Memory B cell (primary cell): ENCODE measurements around the gene SPINT3.

ENCODE experiments used
- ATAC-seq: fragments of 150-1000 bp; cut with Tn5 transposase; 2 replicates; pipeline ENCODE4 v1.10.0; 2021; ENCODE audit warnings: low read depth, mild to moderate bottlenecking, moderate library complexity
- DNase-seq, 2 donors: peaks; one replicate each; pipeline ENCODE4 v3.0.0; 2022; ENCODE audit warnings: low spot score in 2 of 2
- H3K27ac Mint-ChIP-seq: one replicate; pipeline ENCODE4 v1.8.0; 2022; ENCODE audit warnings: mild to moderate bottlenecking, moderate library complexity, mixed read lengths
- H3K27me3 Mint-ChIP-seq: one replicate; pipeline ENCODE4 v1.8.0; 2022; ENCODE audit warnings: mixed read lengths
- H3K36me3 Mint-ChIP-seq: one replicate; pipeline ENCODE4 v1.8.0; 2022; ENCODE audit warnings: mild to moderate bottlenecking, mixed read lengths
- H3K4me1 Mint-ChIP-seq: one replicate; pipeline ENCODE4 v1.8.0; 2022; ENCODE audit warnings: mixed read lengths
- H3K4me3 Mint-ChIP-seq: one replicate; pipeline ENCODE4 v1.8.0; 2022; ENCODE audit warnings: mild to moderate bottlenecking, moderate library complexity, mixed read lengths
- H3K9me3 Mint-ChIP-seq: one replicate; pipeline ENCODE4 v1.8.0; 2022; ENCODE audit warnings: mixed read lengths

SPINT3 gene, protein sequence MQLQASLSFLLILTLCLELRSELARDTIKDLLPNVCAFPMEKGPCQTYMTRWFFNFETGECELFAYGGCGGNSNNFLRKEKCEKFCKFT

DNA sequence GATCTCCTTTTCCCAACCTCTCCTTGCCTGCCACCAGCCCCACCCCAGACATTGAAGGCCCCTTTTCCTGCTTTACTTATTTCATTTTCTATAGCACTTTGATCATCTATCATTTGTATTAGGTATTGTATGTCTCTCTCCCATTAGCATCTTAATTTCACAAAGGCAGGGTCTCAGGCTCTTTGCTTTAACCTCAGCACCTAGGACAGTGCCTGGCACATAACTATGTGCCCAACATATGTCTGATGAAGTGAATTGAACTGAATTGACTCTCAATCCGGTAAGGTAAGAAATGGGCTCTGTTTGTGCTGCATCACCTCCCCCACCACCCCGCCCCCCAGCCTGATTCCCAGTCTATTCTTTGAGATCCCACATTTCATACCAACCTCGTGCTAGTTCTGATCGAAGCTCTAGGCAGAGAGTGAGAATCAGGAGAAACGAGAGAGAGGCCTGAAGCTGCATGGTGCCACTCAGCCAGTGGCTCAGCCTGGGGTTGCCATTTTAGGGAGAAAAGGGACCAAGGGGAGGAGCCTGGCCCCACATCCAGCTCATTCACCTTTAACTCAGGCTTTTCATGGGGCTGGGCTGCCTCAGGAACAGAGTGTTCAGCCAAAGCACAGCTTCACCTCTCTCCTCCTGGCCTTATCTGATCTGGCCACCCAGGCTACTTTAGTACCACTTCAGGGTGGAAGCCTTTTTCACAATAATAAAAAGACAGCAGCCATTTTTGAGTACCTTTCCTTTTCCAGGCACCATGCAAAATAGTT lies at the start of gene SPINT3:
Gene SPINT3, minus strand, starts transcription at position 476 of the 767 bp plus-strand sequence. Its CDS starts 14 bp downstream, at position 462.
- Mint-ChIP-seq H3K4me1 (no peaks in the 10 kb centered on the region), H3K4me3 (no peak within 1 kb of the TSS), H3K27ac (no peak within 1 kb of the TSS), H3K36me3 (no peaks in the 10 kb centered on the region), H3K9me3 (peaks cover 2% of the 10 kb centered on the region), H3K27me3 (peaks cover 12% of the 10 kb centered on the region)
- no peak for DNase-seq
- ATAC-seq: no peak

DNA sequence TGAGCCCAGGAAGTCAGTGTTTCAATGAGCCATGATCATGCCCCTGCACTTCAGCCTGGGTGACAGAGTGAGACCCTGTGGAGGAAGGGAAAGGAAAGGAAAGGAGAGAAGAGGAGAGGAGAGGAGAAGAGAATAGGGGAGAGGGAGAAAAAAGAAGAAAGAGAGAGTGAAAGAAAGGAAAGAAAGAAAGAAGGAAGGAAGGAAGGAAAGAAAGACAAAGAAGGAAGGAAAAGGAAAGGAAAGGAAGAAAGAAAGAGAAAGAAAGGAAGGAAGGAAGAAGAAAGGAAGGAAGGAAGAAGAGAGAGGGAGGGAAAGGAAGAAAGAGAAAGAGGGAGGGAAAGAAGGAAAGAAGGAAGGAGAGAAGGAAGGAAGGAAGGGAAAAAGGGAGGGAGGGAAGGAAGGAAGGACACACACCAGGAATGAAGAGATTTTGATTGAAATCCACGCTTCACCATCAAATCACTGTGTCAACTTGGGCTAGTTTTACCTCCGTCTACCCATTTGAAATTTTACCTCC lies 49.4 kb upstream of the SPINT3 start:
- H3K27me3 Mint-ChIP-seq: peaks cover 12% of the 10 kb centered on the region
- ATAC-seq: no peak
- H3K4me1 Mint-ChIP-seq: no peaks in the 10 kb centered on the region
- H3K36me3 Mint-ChIP-seq: no peaks in the 10 kb centered on the region
- H3K9me3 Mint-ChIP-seq: no peaks in the 10 kb centered on the region
- no peak for DNase-seq
- no peak overlapping the region for H3K27ac Mint-ChIP-seq
- H3K4me3 Mint-ChIP-seq: no peak overlapping the region

DNA sequence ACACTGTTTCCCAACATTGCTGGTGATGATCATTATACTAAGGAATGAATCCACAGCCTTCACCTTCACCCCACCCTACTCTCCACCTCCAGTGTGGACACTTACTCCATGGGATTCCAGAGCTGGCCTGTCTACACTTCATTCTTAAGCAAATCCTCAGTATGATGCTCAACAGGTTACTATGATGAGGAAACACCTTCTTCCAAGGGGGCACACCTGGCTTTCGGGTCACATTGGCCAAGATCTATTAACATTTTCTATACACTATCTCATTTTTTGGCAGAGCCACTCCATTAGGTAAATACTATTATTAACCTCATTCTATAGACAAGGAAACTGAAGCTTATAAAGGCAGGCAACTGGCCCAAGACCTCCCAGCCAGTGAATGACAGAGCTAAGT lies 39.8 kb upstream of the SPINT3 start:
- Mint-ChIP-seq H3K4me3 (no peak overlapping the region), H3K9me3 (peaks cover 3% of the 10 kb centered on the region), H3K27ac (no peak overlapping the region), H3K4me1 (no peaks in the 10 kb centered on the region), H3K36me3 (peaks cover 1% of the 10 kb centered on the region), H3K27me3 (peaks cover 14% of the 10 kb centered on the region)
- ATAC-seq (no peak), DNase-seq (no peak)

DNA sequence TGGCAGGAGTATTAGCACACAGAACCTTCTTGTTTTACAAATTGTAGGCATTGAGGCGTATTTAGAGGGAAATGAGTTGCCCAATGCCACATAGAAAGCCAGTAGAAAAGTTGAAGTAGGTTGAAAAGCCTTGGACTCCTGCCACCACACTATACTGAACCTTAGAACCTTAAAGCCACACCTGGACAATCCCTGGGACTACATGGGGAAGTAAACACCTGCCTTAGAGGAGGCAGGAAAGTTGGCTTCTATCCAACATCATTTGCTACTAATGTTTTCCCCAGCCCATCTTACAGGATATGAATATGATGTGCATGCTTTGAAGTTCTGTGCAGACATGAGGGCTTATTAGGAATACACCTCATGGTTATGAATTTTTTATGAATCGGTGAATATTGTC lies 37.0 kb upstream of the SPINT3 start:
- ATAC-seq (no peak), DNase-seq (no peak)
- Mint-ChIP-seq H3K4me3 (no peak overlapping the region), H3K27me3 (peaks cover 18% of the 10 kb centered on the region), H3K9me3 (peaks cover 7% of the 10 kb centered on the region), H3K4me1 (no peaks in the 10 kb centered on the region), H3K27ac (no peak overlapping the region), H3K36me3 (peaks cover 2% of the 10 kb centered on the region)

DNA sequence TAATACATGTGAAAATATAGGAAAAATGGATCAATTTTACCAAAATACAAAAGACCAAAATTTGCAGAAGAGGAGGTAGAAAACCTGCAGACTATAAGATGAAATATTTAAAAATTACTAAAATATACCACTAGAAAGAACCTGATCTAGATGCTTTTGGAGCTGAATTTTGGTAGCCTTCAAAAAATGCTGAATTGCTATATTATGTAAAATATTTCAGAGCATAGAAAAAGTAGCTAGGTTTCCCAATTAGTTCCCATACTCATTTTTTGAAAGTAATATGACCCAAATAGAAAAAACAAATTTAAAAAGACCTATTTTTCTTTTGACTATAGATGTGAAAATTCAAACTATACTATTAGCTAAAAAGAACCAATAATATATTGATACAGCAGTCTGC lies 35.3 kb upstream of the SPINT3 start:
- ATAC-seq: no peak
- DNase-seq: no peak
- no peak overlapping the region for H3K27ac Mint-ChIP-seq
- H3K4me1 Mint-ChIP-seq: no peaks in the 10 kb centered on the region
- H3K9me3 Mint-ChIP-seq: peaks cover 7% of the 10 kb centered on the region
- peaks cover 12% of the 10 kb centered on the region for H3K27me3 Mint-ChIP-seq
- H3K36me3 Mint-ChIP-seq: peaks cover 2% of the 10 kb centered on the region
- H3K4me3 Mint-ChIP-seq: no peak overlapping the region

DNA sequence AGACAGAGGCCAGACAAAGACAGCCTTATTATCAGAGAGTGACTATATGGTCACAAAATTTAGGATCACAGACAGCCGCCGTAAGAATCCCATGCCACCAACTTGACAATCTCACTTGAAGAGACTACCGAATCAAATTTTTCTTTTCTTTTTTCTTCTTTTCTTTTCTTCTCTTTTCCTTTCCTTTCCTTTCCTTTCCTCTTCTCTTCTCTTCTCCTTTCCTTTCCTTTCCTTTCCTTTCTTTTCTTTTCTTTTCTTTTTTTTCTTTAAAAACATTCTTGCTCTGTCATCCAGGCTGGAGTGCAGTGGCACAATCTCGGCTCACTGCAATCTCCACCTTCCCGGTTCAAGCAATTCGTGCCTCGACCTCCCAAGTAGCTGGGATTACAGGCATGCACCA lies 33.0 kb upstream of the SPINT3 start:
- DNase-seq (no peak), ATAC-seq (no peak)
- no peak overlapping the region for H3K4me3 Mint-ChIP-seq
- H3K36me3 Mint-ChIP-seq: peaks cover 2% of the 10 kb centered on the region
- H3K27me3 Mint-ChIP-seq: peaks cover 19% of the 10 kb centered on the region
- H3K9me3 Mint-ChIP-seq: peaks cover 7% of the 10 kb centered on the region
- H3K4me1 Mint-ChIP-seq: no peaks in the 10 kb centered on the region
- no peak overlapping the region for H3K27ac Mint-ChIP-seq

DNA sequence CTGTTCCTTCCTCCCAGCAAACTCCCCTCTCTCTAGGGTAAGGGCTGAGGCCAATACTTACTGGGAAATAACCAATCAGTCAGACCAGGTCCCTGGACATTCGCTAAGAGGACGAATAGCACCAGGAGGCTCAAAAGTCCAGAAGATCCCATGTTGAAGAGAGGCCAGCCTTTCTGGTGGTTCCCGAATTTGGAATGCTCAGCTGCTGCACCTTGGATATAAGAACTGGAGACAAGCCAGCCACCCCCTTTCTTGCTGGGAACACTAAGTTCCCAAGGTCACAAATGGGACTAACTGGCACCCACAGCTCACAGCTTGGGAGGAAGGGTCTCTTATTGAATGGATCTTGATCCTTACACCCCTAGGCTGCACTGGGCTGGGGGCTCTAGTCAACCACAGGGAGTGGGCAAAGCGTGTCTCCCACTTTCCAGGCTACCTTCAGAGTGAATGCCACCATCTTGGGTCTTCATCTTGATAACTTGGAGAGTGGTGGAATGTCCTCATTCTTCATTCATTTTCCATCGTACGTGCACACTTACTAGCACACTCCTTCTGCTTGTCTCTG lies 31.9 kb upstream of the SPINT3 start, which contains the start of gene EPPIN:
Gene EPPIN, minus strand, starts transcription at position 196 of the 565 bp plus-strand sequence. Its CDS starts 44 bp downstream, at position 152.
- no peak within 1 kb of the TSS for H3K4me3 Mint-ChIP-seq
- H3K27ac Mint-ChIP-seq: no peak within 1 kb of the TSS
- ATAC-seq: no peak
- H3K36me3 Mint-ChIP-seq: peaks cover 2% of the 10 kb centered on the region
- no peak for DNase-seq
- H3K4me1 Mint-ChIP-seq: no peaks in the 10 kb centered on the region
- peaks cover 7% of the 10 kb centered on the region for H3K9me3 Mint-ChIP-seq
- H3K27me3 Mint-ChIP-seq: peaks cover 21% of the 10 kb centered on the region

DNA sequence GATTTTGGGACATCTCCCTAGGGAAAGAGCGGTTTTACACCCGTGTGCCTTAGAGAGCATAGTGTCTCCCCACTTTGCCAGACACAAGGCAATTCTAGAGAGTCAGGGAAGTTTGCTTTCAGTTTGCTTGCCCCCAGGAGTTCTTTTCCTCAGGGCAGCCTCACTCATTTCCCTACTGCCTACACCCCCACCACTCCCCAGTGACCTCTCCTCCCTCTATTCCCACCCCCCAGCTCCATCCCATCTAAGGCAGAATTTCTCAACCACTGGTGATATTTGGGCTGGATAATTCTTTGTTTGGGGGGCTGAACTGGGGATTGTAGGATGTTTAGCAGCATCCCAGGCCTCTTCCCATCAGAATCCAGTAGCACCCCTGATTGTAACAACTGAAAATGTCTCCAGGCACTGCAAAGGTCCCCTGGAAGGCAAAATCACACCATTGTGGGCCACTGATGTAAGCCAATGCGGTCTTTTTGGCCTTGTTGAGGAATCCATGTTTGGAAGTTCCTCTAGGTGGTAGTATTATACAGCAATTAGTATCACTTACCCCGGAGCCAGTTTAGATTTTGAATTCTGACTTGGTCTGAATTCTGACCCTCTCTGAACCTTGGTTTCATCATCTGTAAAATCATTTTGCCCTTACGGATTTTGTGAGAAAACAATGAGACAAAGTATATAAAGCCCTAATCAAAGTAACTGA lies 30.5 kb upstream of the SPINT3 start:
- H3K9me3 Mint-ChIP-seq: peaks cover 9% of the 10 kb centered on the region
- H3K27ac Mint-ChIP-seq: no peak overlapping the region
- H3K4me1 Mint-ChIP-seq: no peaks in the 10 kb centered on the region
- H3K27me3 Mint-ChIP-seq: peaks cover 27% of the 10 kb centered on the region
- H3K4me3 Mint-ChIP-seq: no peak overlapping the region
- no peak for DNase-seq
- no peak for ATAC-seq
- H3K36me3 Mint-ChIP-seq: peaks cover 2% of the 10 kb centered on the region

DNA sequence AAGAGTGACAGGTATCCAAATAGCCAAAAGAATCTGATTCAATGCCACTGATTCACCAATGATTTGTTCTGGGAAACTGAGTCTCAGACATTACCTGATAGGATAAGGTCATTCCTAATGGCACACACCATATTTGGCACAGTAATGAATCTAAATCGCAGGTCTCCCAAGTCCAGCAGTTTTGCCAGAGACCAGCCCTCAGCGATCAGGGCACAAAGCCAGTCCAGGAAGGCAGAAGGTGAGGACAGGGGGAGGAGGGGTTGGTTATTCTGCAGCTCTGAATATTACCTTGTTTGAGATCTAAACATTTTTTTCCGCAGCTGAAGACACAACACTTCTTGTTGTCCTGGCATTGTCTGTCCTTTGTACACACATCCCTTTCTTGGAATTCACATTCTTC lies 29.9 kb upstream of the SPINT3 start:
- no peak for DNase-seq
- H3K36me3 Mint-ChIP-seq: peaks cover 2% of the 10 kb centered on the region
- no peak for ATAC-seq
- no peaks in the 10 kb centered on the region for H3K4me1 Mint-ChIP-seq
- H3K9me3 Mint-ChIP-seq: peaks cover 9% of the 10 kb centered on the region
- peaks cover 27% of the 10 kb centered on the region for H3K27me3 Mint-ChIP-seq
- no peak overlapping the region for H3K27ac Mint-ChIP-seq
- no peak overlapping the region for H3K4me3 Mint-ChIP-seq

DNA sequence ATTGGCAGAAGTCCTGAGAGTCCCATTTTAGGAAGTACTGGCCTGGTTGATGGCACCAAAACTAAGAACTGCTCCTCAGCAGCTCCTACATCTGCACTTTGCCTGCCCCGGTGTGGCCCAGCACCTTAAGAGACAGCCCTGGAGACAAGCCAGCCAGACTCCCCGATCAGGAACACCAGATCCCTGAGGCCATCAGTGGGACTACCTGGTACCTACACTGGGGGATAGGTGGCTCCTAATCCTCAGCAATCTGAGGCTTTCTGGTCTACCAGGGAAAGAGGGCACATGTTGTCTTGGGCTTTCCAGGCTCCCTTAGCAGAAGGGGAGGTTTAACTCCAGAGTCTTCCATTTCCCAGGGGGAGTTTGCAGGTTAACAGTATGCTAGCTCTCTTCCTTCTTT lies 24.0 kb upstream of the SPINT3 start, which contains the start of gene WFDC6:
Gene WFDC6, minus strand, starts transcription at position 101 of the 400 bp plus-strand sequence. Its CDS starts 75 bp downstream, at position 26.
- H3K4me3 Mint-ChIP-seq: no peak within 1 kb of the TSS
- H3K36me3 Mint-ChIP-seq: peaks cover 1% of the 10 kb centered on the region
- ATAC-seq: no peak
- peaks cover 3% of the 10 kb centered on the region for H3K9me3 Mint-ChIP-seq
- DNase-seq: no peak
- H3K4me1 Mint-ChIP-seq: no peaks in the 10 kb centered on the region
- H3K27me3 Mint-ChIP-seq: peaks cover 25% of the 10 kb centered on the region
- H3K27ac Mint-ChIP-seq: no peak within 1 kb of the TSS

DNA sequence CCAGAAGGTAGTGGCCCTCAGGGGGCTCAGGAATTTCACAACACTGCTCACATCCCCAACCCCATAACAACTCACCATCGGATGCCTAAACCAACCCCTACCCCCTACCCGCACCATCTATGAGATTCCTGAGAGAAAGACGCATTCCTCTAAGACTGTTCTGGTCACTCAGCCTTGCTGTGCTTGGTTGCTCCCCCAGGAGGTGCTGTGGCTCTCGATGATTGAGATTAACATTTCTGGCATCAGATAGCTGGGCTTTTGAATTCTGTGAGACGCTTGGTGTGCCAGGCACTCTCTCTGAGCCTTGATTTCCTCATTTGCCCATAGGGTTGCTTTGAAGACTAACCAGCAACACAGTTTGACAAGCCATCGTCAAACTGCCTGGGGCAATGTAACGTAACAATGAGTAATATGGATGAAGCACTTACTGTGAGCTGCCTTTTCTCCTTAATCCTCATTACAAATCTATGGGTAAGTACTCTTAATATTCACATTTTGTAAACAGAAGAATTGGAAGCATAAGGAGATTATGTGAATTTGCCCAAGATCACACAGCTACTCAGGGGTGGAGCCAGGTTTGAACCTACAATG lies 22.9 kb upstream of the SPINT3 start:
- Mint-ChIP-seq H3K9me3 (peaks cover 3% of the 10 kb centered on the region), H3K36me3 (peaks cover 1% of the 10 kb centered on the region), H3K4me3 (no peak overlapping the region), H3K27ac (no peak overlapping the region), H3K4me1 (no peaks in the 10 kb centered on the region), H3K27me3 (peaks cover 22% of the 10 kb centered on the region)
- ATAC-seq (no peak), DNase-seq (no peak)

DNA sequence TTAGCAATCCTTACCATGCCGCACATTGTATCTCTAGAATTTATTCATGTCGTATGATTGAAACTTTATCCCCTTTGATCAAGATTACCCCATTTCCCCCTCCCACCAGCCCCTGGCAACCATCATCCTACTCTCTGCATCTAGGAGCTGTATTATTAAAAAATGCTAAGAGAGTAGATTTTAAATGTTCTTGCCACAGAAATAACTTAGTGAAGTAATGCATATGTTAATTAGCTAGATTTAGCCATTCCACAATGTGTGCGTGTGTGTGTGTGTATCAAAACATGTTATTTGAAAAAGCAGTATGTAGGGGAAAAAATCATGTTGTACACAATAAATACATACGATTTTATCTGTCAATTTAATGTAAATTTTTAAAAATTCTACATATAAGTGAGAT lies 11.9 kb upstream of the SPINT3 start:
- H3K27me3 Mint-ChIP-seq: peaks cover 18% of the 10 kb centered on the region
- H3K36me3 Mint-ChIP-seq: no peaks in the 10 kb centered on the region
- no peaks in the 10 kb centered on the region for H3K9me3 Mint-ChIP-seq
- H3K4me3 Mint-ChIP-seq: no peak overlapping the region
- DNase-seq: no peak
- no peak overlapping the region for H3K27ac Mint-ChIP-seq
- H3K4me1 Mint-ChIP-seq: no peaks in the 10 kb centered on the region
- ATAC-seq: no peak

DNA sequence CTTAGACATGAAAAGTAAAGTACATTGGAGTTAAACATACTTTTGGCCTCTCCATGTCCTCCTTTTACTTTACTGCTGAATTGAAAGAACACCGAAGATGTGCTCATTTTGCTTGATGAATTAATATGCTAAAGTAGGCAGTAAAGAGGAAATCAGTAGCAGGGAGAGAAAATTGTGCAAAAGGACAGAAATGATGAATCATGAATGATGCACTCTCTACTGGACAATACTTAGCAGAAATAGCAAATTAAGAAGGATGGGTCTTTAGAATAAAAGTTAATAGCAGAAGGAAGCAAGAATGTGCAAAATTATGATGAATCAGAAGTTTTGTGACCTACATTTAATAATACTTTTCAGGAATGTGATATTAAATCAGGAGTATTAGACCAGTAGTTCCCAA lies 8.4 kb upstream of the SPINT3 start:
- Mint-ChIP-seq H3K4me3 (no peak overlapping the region), H3K9me3 (no peaks in the 10 kb centered on the region), H3K36me3 (no peaks in the 10 kb centered on the region), H3K27me3 (peaks cover 21% of the 10 kb centered on the region), H3K4me1 (no peaks in the 10 kb centered on the region), H3K27ac (no peak overlapping the region)
- no peak for DNase-seq
- ATAC-seq: no peak

DNA sequence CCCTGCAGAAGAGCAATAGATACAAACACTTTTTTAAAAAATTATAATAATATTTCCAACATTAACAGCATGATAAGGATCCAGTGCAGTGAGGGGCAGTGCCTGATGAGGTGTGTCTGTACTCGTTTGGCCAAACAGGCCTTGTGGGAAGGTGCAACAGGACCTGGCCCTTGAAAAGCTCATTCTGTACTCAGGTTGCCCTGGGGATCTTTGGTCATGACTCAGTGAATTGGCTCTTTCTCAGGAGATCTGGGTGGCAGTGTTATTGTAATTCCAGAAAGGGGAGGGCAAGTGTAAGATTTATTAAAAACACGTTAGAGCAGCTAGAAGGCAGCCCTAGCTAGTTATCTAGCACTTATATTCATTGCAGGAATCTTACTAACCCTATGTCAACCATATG lies 2.9 kb upstream of the SPINT3 start:
- ATAC-seq (no peak), DNase-seq (no peak)
- Mint-ChIP-seq H3K4me1 (no peaks in the 10 kb centered on the region), H3K36me3 (no peaks in the 10 kb centered on the region), H3K4me3 (no peak overlapping the region), H3K27ac (no peak overlapping the region), H3K27me3 (peaks cover 11% of the 10 kb centered on the region), H3K9me3 (peaks cover 2% of the 10 kb centered on the region)
